ENCODE measurements around the gene PRSS22.
A peak's percentile ranks its signal among the peaks of the same experiment; 100 is the strongest.

The PRSS22 gene

DNA sequence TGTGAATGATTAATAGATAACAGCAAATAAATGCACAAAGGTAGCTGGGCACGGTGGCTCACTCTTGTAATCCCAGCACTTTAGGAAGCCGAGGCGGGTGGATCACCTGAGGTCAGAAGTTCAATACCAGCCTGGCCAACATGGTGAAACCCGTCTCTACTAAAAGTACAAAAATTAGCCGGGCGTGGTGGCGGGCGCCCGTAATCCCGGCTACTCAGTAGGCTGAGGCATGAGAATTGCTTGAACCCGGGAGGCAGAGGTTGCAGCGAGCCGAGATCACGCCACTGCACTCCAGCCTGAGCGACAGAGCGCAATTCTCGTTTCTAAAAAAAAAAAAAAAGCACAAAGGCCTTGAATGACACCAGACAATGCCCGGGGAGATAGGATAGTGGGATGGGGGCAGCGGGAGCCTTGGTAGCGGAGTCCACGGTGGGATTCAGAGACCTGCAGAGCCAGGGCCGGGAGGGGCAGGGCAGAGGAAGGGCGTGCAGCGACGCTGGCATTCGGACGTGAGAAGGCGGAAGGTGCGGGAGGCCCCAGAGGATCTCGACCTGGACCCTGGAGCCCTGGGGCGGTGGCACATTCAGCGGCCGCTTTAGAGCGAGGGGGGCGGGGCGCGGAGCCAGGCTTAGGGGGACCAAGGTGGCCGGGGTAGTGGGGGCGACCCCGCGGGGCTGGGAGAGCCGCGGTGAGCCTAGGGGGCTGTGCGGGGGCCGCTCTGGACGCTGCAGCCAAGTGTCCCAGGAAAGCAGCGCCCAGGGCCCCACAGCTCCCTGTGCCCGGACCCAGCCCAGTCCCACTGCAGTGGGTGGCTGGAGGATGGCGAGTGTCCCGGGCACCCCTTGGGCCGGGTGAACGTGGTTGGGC lies 24.0 kb upstream of the PRSS22 start:
- DNase-seq (ENCODE audit: low spot score): no peak

DNA sequence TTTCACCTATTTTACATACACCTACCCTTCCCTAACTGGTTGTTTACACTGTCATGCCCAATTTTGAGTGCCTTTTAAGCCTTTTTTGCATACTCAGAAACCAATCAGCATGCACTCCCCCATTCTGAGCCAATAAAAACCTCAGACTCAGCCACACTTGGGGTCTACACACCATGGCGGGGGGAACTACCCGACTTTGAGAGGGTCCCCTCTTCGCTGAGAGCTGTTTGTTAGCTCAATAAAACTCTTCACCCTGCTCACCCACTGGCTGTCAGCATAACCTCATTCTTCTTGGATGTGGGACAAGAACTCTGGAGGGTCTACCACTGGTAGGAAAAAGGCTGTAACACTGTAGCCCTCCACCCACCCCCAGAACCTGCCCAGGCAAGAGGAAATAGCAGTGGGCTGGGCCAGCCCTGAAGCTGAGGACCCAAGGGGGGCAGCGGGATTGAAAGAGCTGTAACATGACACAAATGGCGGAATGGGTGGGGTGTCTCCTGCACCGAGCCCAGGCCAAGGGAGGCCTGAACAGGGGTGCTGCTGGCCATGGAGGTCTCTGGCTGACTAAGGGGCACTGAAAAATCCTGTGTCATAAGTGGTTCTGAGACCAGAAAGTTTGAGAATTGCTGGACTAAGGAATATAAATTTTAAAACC lies 22.0 kb upstream of the PRSS22 start:
- DNase-seq (ENCODE audit: low spot score): no peak

- DNase-seq (ENCODE audit: low spot score): peak; percentile 79
Measured at GRCh38 chr16:2874912-2875362, 17.0 kb upstream of the PRSS22 start.

DNA sequence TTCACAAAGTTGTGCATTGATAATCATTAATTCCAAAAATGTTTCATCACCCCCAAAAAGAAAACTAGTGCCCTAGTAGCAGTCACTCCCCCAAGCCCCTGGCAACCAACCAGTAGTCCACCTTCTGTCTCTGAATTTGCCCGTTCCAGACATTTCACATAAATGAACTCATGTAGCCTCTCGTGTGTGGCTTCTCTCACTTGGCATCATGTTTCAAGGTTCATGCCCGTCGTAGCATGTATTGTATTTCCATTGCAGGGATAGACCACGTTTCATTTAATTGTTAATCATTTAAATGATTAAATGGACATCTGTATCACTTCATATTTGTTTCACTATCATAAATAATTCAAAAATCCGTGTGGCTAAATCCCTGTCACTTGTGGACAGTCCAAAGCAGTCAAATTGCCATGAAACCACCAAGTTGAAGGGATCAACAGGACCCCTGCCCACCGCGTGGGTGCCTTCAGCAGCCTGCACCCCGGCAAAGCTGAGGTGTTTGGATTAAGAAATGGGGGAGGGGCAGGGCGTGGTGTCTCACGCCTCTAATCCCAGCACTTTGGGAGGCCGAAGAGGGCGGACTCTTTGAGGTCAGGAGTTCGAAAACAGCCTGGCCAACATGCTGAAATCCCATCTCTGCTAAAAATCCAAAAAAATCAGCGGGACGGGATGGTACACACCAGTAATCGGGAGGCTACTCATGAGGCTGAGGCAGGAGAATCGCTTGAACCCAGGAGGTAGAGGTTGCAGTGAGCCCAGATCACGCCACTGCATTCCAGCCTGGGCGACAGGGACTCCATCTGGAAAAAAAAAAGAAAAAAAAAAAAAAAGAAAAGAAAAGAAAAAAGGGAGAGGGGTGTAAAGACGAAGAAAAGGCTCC lies 16.3 kb upstream of the PRSS22 start:
- DNase-seq (ENCODE audit: low spot score): no peak

DNA sequence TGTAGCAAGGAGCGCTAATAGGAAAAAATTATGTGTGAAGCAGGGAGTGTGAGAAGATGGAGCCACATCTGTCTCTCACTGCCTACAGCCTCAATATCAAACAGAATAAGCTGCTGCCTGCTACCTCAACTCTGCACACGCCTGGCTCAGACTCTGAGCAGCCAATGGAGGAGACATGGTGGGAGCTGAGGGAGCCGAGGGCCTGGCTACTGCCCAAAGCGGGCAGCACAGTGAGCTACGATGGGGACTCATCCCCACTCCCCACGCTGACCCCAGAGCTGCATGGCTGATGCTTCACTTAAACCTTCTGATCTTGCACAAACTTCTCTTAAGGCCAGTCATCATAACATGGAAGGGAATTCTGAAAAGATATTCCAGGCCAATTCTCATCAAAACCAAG lies 14.0 kb upstream of the PRSS22 start:
- no peak for DNase-seq (ENCODE audit: low spot score)

GRCh38 chr16:2867987-2868789 lies 10.2 kb upstream of the PRSS22 start:
- DNase-seq (ENCODE audit: low spot score): peak; percentile 97

DNA sequence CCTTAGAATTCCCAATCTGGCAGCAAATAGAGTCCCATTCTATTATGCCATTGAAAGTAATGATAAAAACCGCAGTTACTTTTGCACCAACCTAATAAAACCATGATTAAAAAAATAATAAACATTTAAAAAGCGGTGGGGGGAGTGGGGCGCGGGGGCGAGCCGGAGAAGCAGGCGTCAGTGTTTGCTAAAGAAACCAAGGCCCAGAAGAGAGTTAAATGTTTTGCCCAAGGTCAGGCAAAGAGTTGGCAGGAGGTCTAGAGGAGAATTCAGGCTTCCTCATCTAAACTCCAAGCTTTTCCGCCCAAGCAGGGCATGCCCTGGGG lies 9.7 kb upstream of the PRSS22 start:
- DNase-seq (ENCODE audit: low spot score): no peak

GRCh38 chr16:2866431-2866830 lies 8.5 kb upstream of the PRSS22 start:
- DNase-seq (ENCODE audit: low spot score): no peak

- DNase-seq (ENCODE audit: low spot score): no peak
Measured at GRCh38 chr16:2865651-2866050, 7.7 kb upstream of the PRSS22 start.

- DNase-seq (ENCODE audit: low spot score): no peak
Measured at GRCh38 chr16:2860826-2861567, 3.0 kb upstream of the PRSS22 start.

- DNase-seq (ENCODE audit: low spot score): no peak
Measured at GRCh38 chr16:2859686-2860265, 1.8 kb upstream of the PRSS22 start.

- no peak for DNase-seq (ENCODE audit: low spot score)
Measured at GRCh38 chr16:2858245-2859025, 465 bp upstream of the PRSS22 start.

DNA sequence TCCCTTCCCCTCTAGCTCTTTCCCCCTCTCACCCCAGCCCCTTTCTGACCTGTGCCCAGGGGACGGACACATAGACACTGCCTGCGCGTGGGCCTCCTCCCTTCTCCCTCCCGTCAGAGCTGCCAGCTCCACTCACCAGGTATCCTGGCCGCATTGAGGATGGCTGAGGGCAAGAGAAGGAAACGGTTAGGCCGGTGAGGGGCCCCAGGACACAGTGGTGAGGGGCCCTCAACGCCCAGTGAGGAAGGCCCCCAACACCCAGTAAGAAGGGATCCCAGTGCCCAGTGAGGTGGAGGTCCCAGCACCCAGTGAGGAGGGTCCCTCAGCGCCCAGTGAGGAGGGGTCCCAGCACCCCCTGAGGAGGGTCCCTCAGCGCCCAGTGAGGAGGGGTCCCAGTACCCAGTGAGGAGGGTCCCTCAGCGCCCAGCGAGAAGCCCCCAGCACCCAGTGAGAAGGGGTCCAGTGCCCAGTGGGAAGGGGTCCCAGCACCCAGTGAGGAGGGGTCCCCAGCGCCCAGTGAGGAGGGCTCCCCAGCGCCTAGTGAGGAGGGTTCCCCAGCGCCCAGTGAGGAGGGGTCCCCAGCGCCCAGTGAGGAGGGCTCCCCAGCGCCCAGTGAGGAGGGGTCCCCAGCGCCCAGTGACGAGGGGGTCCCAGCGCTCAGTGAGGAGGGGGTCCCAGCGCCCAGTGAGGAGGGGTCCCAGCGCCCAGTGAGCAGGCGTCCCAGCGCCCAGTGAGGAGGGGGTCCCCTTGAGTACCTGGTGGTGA lies 1.1 kb downstream of the PRSS22 start:
- no peak for DNase-seq (ENCODE audit: low spot score)

DNA sequence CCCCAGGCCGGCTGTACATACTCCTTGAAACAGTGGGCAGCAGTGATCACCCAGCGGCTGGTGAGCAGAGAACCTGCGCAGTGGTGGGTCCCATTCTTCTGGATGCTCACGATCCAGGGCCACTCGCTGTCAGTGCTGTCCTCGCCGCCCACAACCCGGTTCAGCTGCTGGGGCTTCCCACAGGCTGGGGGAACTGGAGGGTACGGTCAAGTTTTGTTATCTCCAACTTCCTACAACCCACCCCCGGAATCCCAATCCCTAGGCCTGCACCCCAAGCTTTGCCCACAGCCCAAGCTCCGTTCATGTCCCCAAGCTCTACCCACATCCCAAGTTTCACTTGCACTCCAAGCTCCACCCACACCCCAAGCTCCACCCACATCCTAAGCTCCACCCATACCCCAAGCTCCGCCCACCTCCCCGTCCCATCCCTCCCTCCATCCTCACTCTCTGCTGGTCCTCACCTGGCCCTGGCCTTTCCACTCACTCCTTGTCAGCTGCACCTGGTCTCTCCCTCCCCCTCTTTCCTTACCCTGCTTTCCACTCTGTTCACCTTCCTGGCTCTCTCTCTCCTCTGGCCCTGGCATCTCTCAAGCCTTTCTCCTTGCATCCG lies 1.8 kb downstream of the PRSS22 start:
- DNase-seq (ENCODE audit: low spot score): no peak

DNA sequence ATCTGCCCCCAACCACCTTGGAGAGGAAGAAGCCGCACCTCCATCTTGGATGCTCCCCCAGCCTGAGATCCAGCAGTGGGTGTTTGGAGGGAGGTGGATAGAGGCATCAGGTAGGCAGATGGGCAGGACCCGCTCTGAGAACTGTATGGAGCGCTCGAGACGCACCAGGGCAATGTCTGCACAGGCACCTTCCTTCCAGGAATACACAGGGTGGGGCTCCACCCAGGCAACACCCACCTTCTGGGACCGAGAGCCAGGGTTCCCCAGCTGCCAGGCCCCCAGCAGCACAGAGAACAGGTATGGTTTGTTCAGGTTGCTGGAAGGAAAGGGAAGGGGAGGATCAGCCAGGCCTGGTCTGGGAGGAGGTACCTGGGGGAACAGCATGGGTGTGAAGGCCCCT lies 2.4 kb downstream of the PRSS22 start:
- no peak for DNase-seq (ENCODE audit: low spot score)

DNA sequence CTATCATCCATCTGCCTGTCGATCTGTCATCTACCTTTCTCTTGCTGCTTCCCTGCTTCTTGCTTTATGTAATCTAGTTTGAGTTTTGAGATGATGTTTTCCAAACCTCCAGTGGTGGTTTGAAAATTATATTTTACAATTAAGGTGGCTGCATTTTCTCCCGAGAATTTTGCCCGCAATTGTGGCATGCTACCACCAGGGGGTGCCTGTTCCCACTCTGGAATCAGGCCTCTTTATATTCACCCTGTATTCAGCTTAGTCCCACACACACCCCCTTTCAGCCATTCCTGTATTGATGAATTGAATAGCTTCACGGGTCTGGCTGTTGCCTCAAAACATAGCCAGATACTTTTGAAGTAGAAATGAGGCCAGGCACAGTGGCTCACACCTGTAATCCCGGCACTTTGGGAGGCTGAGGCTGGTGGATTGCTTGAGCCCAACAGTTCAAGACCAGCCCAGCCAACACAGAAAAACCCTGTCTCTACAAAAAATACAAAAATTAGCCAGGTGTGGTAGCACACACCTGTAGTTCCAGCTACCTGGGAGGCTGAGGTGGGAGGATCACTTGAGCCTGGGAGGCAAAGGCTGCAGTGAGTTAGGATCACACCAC lies 3.2 kb downstream of the PRSS22 start:
- no peak for DNase-seq (ENCODE audit: low spot score)

- no peak for DNase-seq (ENCODE audit: low spot score)
Measured at GRCh38 chr16:2853531-2854073, 4.4 kb downstream of the PRSS22 start.

All from activated CD4-positive, alpha-beta T cell treated with anti-CD3 and anti-CD28 coated beads, Interleukin-2, Interleukin-4, amounts not matched to agents 100 ng/mL and 50 ng/mL, durations not matched to agents 16 hours and 8 hours (primary cell).